Lower leg skin (tissue), 4 donors: ENCODE results near the gene SLC16A12. TPM values are rescaled to one million over a fixed set of nuclear protein-coding genes. Genes with fewer than 3 reads are reported as not detected.
"Not testable (repeated sequence)": the region's sequence is repeated elsewhere in the genome, so short reads cannot be mapped to it uniquely, and the experiment has no call there.

ENCODE experiments used
- DNase-seq, 2 donors: peaks; one replicate each; pipeline ENCODE4 v3.0.0-alpha.2; 2019; ENCODE audit warnings: low spot score in 2 of 2
- H3K4me3 ChIP-seq: fragments of 200-600 bp; sonication (generic); 2 replicates; pipeline ENCODE4 v1.5.1; 2017; ENCODE audit warnings: mild to moderate bottlenecking, low read depth; ENCODE audit not compliant: poor library complexity, severe bottlenecking
- POLR2A ChIP-seq, 2 donors: fragments of 450-650 bp; IDR thresholded peaks; one replicate each; pipeline ENCODE4 v1.6.1; 2016 to 2017; ENCODE audit warnings: antibody characterized with exemption in 2 of 2, mild to moderate bottlenecking in 1 of 2, moderate library complexity in 1 of 2
- WGBS, 2 donors: methylation state at CpG; one replicate each; pipeline ENCODE4 v1.1.5; 2018; 5-methylcytosine and 5-hydroxymethylcytosine counted together
- intact Hi-C: fragments of 100-400 bp; cut with DNase I; formaldehyde crosslinking; loops from one replicate; pipeline ENCODE4 v1.15.0; 2023; ENCODE audit warnings: low total_unique reads
- total RNA-seq, 4 donors: library from RNA; depleted of rRNA; stranded (reverse); fragments of >200 nt; gene quantifications; one replicate each; pipeline ENCODE4 v1.1.0, GENCODE V29; 2016
- TF ChIP-seq, protein P1 (sequence below), 3 donors: fragments of 450-650 bp; IDR thresholded peaks; one replicate each; pipeline ENCODE4 v1.5.1; 2016; ENCODE audit warnings: antibody characterized with exemption in 3 of 3, mild to moderate bottlenecking in 3 of 3, moderate library complexity in 2 of 3

Gene SLC16A12
- total RNA-seq, 4 donors from 2014 or later = 0.13 to 1.5 (median 0.90) TPM

GRCh38 chr10:89414879-89415821 is 120.2 kb downstream of the SLC16A12 start:
- 1 to 2% methylated on average over 25 to 41 of the region's 66 CpGs for WGBS, 2 donors
- peak; percentile 58 to 91 for DNase-seq
- intact Hi-C loops = no loop called here
- no peak for TF ChIP-seq POLR2A (IDR thresholded peaks at IDR 0.05)
- TF ChIP-seq, protein P1, sequence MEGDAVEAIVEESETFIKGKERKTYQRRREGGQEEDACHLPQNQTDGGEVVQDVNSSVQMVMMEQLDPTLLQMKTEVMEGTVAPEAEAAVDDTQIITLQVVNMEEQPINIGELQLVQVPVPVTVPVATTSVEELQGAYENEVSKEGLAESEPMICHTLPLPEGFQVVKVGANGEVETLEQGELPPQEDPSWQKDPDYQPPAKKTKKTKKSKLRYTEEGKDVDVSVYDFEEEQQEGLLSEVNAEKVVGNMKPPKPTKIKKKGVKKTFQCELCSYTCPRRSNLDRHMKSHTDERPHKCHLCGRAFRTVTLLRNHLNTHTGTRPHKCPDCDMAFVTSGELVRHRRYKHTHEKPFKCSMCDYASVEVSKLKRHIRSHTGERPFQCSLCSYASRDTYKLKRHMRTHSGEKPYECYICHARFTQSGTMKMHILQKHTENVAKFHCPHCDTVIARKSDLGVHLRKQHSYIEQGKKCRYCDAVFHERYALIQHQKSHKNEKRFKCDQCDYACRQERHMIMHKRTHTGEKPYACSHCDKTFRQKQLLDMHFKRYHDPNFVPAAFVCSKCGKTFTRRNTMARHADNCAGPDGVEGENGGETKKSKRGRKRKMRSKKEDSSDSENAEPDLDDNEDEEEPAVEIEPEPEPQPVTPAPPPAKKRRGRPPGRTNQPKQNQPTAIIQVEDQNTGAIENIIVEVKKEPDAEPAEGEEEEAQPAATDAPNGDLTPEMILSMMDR (IDR thresholded peaks at IDR 0.05) = no peak
- H3K4me3 ChIP-seq = peak overlapping the region; percentile 71

GRCh38 chr10:89414146-89414878 is 121.1 kb downstream of the SLC16A12 start, which contains the start of gene IFIT5:
Gene IFIT5, plus strand, starts transcription at chr10:89414568. Its CDS starts 231 bp downstream, at chr10:89414799.
- TF ChIP-seq POLR2A (IDR thresholded peaks at IDR 0.05) = peak in 1 of 2 donors; percentile 21
- TF ChIP-seq, protein P1 (IDR thresholded peaks at IDR 0.05) = no peak
- intact Hi-C loops = no loop called here
- WGBS, 2 donors = 0% methylated on average over 37 to 38 of the region's 48 CpGs
- DNase-seq = peak; percentile 61 to 95
- H3K4me3 ChIP-seq = peak within 1 kb of the TSS; percentile 71

GRCh38 chr10:89413398-89413912 is 121.9 kb downstream of the SLC16A12 start:
- WGBS, 2 donors = 88 to 90% methylated on average over 7 of the region's 7 CpGs
- intact Hi-C loops = no loop called here
- H3K4me3 ChIP-seq = no peak overlapping the region
- no peak for TF ChIP-seq POLR2A (IDR thresholded peaks at IDR 0.05)
- TF ChIP-seq, protein P1 (IDR thresholded peaks at IDR 0.05) = no peak
- DNase-seq = no peak

GRCh38 chr10:89412276-89412675 is 123.1 kb downstream of the SLC16A12 start:
- intact Hi-C loops, H3K4me3 ChIP-seq, DNase-seq: not testable (repeated sequence)
- WGBS, 2 donors = 84 to 90% methylated on average over 10 of the region's 10 CpGs

GRCh38 chr10:89411135-89411534 is 124.3 kb downstream of the SLC16A12 start:
- DNase-seq, intact Hi-C loops, H3K4me3 ChIP-seq: not testable (repeated sequence)
- WGBS, 2 donors = 73 to 78% methylated on average over 2 of the region's 2 CpGs

DNA sequence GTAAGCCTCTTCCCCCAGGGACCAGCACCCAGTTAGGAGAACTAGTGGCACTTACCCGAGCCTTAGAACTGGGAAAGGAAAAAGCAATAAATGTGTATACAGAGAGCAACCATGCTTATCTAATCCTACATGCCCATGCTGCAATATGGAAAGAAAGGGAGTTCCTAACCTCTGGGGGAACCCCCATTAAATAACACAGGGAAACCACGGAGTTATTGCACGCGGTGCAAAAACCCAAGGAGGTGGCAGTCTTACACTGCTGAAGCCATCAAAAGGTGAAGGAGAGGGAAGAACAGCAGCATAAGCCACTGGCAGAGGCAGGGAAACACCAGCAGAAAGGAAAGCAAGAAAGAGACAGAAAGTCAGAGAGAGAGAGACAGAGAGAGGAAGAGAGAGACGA is 124.8 kb downstream of the SLC16A12 start:
- intact Hi-C loops, DNase-seq, H3K4me3 ChIP-seq: not testable (repeated sequence)
- WGBS, 2 donors = 75 to 88% methylated on average over 5 of the region's 5 CpGs

- H3K4me3 ChIP-seq, intact Hi-C loops: not testable (repeated sequence)
- WGBS, 2 donors = 96 to 99% methylated on average over 5 of the region's 5 CpGs
Measured at GRCh38 chr10:89409282-89409681, 126.1 kb downstream of the SLC16A12 start.

DNA sequence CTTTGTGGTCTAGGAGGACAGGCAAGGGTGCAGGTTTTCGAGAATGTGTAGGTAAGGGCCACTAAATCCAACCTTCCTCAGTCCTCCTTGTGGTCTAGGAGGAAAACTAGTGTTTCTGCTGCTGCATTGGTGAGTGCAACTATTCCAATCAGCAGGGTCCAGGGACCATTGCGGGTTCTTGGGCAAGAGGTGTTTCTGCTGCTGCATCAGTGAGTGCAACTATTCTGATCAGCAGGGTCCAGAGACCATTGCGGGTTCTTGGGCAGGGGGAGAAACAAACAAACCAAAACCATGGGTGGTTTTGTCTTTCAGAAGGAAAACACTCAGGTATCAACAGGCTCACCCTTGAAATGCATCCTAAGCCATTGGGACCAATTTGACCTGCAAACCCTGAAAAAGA is 127.6 kb downstream of the SLC16A12 start:
- H3K4me3 ChIP-seq = not testable (repeated sequence)

More at GRCh38 chr10:89409282-89409681, 126.1 kb downstream of the SLC16A12 start:
- DNase-seq = not testable (repeated sequence)

DNA sequence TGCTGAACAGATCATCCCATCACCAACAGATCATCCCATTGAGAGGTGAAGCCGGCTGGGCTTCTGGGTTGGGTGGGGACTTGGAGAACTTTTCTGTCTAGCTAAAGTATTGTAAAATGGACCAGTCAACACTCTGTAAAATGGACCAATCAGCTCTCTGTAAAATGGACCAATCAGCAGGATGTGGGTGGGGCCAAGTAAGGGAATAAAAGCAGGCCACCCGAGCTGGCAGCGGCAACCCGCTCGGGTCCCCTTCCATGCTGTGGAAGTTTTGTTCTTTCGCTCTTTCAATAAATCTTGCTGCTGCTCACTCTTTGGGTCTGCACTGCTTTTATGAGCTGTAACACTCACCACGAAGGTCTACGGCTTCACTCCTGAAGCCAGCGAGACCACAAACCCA is 129.2 kb downstream of the SLC16A12 start:
- intact Hi-C loops, H3K4me3 ChIP-seq, DNase-seq: not testable (repeated sequence)
- 94 to 97% methylated on average over 9 of the region's 9 CpGs for WGBS, 2 donors

More for the DNA sequence above, 127.6 kb downstream of the SLC16A12 start:
- DNase-seq, intact Hi-C loops: not testable (repeated sequence)
- 98 to 100% methylated on average over 3 of the region's 3 CpGs for WGBS, 2 donors
